ENCODE measurements around the gene IFITM2.

DNA sequence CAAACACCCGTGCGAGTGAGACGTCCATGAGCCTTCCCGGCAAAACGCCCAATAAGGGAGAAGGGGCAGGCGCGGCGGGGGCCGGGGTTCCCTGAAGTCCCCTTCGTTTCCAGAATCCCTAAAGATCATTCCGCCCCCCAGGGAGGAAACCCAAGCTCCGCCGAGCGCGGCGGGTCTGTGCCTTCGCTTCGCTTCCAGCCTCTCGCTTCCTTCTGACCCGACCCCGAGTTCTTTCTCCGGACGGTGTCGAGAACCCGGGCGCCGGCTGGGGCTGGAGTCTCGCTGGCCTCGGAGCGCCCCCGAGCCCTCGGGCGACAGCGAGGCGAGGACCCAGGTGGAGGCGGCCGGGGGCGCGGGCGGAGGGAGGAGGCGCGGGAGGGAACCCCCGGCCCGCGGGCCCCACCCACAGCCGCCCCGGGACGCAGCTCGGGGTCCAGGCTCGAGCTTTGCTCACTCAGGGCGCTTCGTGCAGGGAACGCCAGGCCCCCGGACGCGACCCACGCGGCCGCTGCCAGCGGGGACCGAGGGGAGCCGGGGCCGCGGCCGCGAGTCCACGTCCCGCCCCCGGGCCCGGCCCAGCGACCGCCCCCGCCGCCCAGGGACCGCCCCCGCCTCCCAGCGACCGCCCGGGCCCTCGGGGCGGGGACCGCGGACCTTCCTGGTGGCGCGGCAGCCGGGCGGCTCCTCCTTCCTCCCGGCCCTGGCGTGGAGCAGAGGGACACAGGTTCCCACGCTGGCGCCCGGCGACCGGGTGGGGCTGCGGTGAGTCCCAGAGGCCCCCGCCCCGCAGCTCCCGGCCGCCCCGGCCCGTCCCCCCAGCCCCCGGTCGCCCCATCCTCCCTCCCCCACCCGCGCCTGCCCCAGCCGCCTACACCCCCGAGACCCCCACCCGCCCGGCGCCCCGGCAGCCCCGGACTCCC, 18.9 kb upstream of the IFITM2 start, which contains the start of gene PGGHG:
- no peak for TF ChIP-seq CTCF (IDR thresholded peaks at IDR 0.05)
- no peak for TF ChIP-seq EZH2 (IDR thresholded peaks at IDR 0.05; ENCODE audit: borderline replicate concordance, insufficient read depth, low read depth, low read length, poor library complexity, severe bottlenecking)

Data from B cell (primary cell).